ENCODE results near the gene WNT7B. TPM values are rescaled to one million over a fixed set of nuclear protein-coding genes. Genes with fewer than 3 reads are reported as not detected.

The WNT7B gene
- total and polyA plus RNA-seq, 2 experiments from 2014 or later, result 0.10 TPM; not detected in 1

DNA sequence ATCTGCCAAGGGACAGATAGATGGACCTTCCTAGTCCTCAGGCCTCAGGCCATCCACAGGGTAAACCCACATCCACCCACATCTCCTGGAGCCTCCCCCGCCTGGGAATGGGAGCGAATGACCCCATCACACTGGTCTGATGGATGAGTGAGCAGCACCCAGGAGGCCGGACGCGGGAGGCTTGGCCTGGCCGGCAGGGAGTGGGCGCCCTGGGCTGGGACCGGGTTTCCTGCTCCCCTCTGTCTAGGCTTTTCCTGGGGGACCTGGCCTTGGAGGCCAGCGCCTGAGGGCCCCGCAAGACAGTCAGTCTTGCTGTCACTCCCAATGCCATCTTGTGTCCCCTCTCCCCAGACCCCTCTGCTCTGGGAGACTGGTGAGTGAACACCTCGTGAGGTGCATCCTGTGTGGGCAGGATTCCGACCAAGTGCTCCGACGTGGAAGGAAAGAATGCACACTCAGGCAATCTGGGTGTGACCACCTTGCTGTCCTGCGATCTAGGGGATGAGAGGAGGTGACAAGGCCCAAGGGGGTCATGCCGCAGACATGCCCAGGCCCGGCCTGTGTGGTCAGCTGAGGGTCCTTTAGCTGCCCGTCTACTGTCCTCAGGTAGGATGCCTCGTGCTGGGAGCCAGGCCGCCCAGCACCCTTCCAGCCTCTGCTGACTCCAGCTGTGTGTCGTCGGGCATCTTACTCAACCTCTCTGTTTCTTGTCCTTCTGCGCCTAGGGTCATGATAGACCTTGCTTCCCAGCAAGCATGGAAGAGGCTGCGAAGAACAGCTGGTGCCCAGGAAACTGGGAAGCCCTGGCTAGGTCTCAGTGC, 26.5 kb upstream of the WNT7B start:
- Mint-ChIP-seq H3K36me3 (ENCODE audit: low read depth) (no peaks in the 10 kb centered on the region; the same call in 2 of the 3 replicates), H3K4me3 (no peak overlapping the region), H3K27me3 (ENCODE audit: insufficient read depth, low read depth, poor library complexity) (peaks cover 2% of the 10 kb centered on the region), H3K9me3 (no peaks in the 10 kb centered on the region), H3K4me1 (peaks cover 5% of the 10 kb centered on the region; the same call in 2 of the 3 replicates), H3K27ac (no peak overlapping the region)
- no peaks in the 10 kb centered on the region for H3K27me3 ChIP-seq (ENCODE audit: insufficient read depth)
- no peaks in the 10 kb centered on the region for H3F3A ChIP-seq (replicated peaks; ENCODE audit: low read depth)
- TF ChIP-seq EZH2phosphoT487 (IDR thresholded peaks at IDR 0.05; ENCODE audit: unreplicated experiment) (no peak), ZNF114 (CRISPR knock-in tag; IDR thresholded peaks at IDR 0.05) (no peak), JUNB (IDR thresholded peaks at IDR 0.05; ENCODE audit: unreplicated experiment) (no peak), POLR2AphosphoS5 (IDR thresholded peaks at IDR 0.05; ENCODE audit: low read depth) (no peak), STAT1 (IDR thresholded peaks at IDR 0.05; ENCODE audit: unreplicated experiment) (no peak), EZH2 (IDR thresholded peaks at IDR 0.05; ENCODE audit: low read depth, unreplicated experiment) (no peak), NANOG (IDR thresholded peaks at IDR 0.05; ENCODE audit: borderline replicate concordance) (no peak), ZNF331 (CRISPR knock-in tag; IDR thresholded peaks at IDR 0.05; ENCODE audit: low read depth) (no peak), CREB1 (CRISPR knock-in tag; IDR thresholded peaks at IDR 0.05; ENCODE audit: low read depth) (no peak)
- TF ChIP-seq, protein P1, sequence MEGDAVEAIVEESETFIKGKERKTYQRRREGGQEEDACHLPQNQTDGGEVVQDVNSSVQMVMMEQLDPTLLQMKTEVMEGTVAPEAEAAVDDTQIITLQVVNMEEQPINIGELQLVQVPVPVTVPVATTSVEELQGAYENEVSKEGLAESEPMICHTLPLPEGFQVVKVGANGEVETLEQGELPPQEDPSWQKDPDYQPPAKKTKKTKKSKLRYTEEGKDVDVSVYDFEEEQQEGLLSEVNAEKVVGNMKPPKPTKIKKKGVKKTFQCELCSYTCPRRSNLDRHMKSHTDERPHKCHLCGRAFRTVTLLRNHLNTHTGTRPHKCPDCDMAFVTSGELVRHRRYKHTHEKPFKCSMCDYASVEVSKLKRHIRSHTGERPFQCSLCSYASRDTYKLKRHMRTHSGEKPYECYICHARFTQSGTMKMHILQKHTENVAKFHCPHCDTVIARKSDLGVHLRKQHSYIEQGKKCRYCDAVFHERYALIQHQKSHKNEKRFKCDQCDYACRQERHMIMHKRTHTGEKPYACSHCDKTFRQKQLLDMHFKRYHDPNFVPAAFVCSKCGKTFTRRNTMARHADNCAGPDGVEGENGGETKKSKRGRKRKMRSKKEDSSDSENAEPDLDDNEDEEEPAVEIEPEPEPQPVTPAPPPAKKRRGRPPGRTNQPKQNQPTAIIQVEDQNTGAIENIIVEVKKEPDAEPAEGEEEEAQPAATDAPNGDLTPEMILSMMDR (conservative IDR thresholded peaks at IDR 0.05; ENCODE audit: low read depth in 2 of 2), result no peak
- TF ChIP-seq, protein P2, sequence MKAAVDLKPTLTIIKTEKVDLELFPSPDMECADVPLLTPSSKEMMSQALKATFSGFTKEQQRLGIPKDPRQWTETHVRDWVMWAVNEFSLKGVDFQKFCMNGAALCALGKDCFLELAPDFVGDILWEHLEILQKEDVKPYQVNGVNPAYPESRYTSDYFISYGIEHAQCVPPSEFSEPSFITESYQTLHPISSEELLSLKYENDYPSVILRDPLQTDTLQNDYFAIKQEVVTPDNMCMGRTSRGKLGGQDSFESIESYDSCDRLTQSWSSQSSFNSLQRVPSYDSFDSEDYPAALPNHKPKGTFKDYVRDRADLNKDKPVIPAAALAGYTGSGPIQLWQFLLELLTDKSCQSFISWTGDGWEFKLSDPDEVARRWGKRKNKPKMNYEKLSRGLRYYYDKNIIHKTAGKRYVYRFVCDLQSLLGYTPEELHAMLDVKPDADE (IDR thresholded peaks at IDR 0.05), result no peak
- TF ChIP-seq, protein P3, sequence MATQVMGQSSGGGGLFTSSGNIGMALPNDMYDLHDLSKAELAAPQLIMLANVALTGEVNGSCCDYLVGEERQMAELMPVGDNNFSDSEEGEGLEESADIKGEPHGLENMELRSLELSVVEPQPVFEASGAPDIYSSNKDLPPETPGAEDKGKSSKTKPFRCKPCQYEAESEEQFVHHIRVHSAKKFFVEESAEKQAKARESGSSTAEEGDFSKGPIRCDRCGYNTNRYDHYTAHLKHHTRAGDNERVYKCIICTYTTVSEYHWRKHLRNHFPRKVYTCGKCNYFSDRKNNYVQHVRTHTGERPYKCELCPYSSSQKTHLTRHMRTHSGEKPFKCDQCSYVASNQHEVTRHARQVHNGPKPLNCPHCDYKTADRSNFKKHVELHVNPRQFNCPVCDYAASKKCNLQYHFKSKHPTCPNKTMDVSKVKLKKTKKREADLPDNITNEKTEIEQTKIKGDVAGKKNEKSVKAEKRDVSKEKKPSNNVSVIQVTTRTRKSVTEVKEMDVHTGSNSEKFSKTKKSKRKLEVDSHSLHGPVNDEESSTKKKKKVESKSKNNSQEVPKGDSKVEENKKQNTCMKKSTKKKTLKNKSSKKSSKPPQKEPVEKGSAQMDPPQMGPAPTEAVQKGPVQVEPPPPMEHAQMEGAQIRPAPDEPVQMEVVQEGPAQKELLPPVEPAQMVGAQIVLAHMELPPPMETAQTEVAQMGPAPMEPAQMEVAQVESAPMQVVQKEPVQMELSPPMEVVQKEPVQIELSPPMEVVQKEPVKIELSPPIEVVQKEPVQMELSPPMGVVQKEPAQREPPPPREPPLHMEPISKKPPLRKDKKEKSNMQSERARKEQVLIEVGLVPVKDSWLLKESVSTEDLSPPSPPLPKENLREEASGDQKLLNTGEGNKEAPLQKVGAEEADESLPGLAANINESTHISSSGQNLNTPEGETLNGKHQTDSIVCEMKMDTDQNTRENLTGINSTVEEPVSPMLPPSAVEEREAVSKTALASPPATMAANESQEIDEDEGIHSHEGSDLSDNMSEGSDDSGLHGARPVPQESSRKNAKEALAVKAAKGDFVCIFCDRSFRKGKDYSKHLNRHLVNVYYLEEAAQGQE (IDR thresholded peaks at IDR 0.05; ENCODE audit: unreplicated experiment), result no peak
- TF ChIP-seq, protein P4, sequence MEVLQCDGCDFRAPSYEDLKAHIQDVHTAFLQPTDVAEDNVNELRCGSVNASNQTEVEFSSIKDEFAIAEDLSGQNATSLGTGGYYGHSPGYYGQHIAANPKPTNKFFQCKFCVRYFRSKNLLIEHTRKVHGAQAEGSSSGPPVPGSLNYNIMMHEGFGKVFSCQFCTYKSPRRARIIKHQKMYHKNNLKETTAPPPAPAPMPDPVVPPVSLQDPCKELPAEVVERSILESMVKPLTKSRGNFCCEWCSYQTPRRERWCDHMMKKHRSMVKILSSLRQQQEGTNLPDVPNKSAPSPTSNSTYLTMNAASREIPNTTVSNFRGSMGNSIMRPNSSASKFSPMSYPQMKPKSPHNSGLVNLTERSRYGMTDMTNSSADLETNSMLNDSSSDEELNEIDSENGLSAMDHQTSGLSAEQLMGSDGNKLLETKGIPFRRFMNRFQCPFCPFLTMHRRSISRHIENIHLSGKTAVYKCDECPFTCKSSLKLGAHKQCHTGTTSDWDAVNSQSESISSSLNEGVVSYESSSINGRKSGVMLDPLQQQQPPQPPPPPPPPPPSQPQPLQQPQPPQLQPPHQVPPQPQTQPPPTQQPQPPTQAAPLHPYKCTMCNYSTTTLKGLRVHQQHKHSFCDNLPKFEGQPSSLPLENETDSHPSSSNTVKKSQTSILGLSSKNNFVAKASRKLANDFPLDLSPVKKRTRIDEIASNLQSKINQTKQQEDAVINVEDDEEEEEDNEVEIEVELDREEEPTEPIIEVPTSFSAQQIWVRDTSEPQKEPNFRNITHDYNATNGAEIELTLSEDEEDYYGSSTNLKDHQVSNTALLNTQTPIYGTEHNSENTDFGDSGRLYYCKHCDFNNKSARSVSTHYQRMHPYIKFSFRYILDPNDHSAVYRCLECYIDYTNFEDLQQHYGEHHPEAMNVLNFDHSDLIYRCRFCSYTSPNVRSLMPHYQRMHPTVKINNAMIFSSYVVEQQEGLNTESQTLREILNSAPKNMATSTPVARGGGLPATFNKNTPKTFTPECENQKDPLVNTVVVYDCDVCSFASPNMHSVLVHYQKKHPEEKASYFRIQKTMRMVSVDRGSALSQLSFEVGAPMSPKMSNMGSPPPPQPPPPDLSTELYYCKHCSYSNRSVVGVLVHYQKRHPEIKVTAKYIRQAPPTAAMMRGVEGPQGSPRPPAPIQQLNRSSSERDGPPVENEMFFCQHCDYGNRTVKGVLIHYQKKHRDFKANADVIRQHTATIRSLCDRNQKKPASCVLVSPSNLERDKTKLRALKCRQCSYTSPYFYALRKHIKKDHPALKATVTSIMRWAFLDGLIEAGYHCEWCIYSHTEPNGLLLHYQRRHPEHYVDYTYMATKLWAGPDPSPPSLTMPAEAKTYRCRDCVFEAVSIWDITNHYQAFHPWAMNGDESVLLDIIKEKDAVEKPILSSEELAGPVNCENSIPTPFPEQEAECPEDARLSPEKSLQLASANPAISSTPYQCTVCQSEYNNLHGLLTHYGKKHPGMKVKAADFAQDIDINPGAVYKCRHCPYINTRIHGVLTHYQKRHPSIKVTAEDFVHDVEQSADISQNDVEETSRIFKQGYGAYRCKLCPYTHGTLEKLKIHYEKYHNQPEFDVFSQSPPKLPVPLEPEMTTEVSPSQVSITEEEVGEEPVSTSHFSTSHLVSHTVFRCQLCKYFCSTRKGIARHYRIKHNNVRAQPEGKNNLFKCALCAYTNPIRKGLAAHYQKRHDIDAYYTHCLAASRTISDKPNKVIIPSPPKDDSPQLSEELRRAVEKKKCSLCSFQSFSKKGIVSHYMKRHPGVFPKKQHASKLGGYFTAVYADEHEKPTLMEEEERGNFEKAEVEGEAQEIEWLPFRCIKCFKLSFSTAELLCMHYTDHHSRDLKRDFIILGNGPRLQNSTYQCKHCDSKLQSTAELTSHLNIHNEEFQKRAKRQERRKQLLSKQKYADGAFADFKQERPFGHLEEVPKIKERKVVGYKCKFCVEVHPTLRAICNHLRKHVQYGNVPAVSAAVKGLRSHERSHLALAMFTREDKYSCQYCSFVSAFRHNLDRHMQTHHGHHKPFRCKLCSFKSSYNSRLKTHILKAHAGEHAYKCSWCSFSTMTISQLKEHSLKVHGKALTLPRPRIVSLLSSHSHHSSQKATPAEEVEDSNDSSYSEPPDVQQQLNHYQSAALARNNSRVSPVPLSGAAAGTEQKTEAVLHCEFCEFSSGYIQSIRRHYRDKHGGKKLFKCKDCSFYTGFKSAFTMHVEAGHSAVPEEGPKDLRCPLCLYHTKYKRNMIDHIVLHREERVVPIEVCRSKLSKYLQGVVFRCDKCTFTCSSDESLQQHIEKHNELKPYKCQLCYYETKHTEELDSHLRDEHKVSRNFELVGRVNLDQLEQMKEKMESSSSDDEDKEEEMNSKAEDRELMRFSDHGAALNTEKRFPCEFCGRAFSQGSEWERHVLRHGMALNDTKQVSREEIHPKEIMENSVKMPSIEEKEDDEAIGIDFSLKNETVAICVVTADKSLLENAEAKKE (CRISPR knock-in tag; IDR thresholded peaks at IDR 0.05), result no peak
- no peaks in the 10 kb centered on the region for H3K4me1 ChIP-seq (ENCODE audit: insufficient read depth)
- H4K20me1 ChIP-seq (replicated peaks; ENCODE audit: insufficient read depth), result no peaks in the 10 kb centered on the region
- H3K27ac ChIP-seq (ENCODE audit: low read depth), result no peak overlapping the region
- ATAC-seq (no peak), DNase-seq (ENCODE audit: low spot score) (no peak)
- no peaks in the 10 kb centered on the region for H3K9me2 ChIP-seq (ENCODE audit: insufficient read depth)
- H3K79me2 ChIP-seq (replicated peaks; ENCODE audit: insufficient read depth), result no peaks in the 10 kb centered on the region
- no peak overlapping the region for H3K4me3 ChIP-seq
- H3K4me2 ChIP-seq, result no peak overlapping the region
- H3K36me3 ChIP-seq (ENCODE audit: insufficient read depth), result no peaks in the 10 kb centered on the region
- H2AFZ ChIP-seq, result no peak overlapping the region

All from GM23338 (cell line).